Fibroblast of villous mesenchyme (primary cell): ENCODE measurements around the gene HOPX. TPM values are rescaled to one million over a fixed set of nuclear protein-coding genes. Genes with fewer than 3 reads are reported as not detected.
"Not testable (repeated sequence)": the region's sequence is repeated elsewhere in the genome, so short reads cannot be mapped to it uniquely, and the experiment has no call there.

Experiments
- DNase-seq: peaks from one replicate; pipeline ENCODE4 v3.0.0-alpha.2; 2010; ENCODE audit warnings: low read depth
- H3K4me3 ChIP-seq: 2 replicates; pipeline ENCODE4 v1.5.1; 2011; ENCODE audit warnings: low read depth, mild to moderate bottlenecking, low read length
- CTCF ChIP-seq: IDR thresholded peaks from 2 replicates; pipeline ENCODE4 v1.5.1; 2012; ENCODE audit warnings: low read depth, mild to moderate bottlenecking, low read length; ENCODE audit not compliant: insufficient read depth
- total RNA-seq: library from RNA; depleted of rRNA; stranded (reverse); fragments of >200 nt; gene quantifications from 2 replicates; pipeline ENCODE4 v1.2.3, GENCODE V29; 2012

HOPX gene
- total RNA-seq, 1 donor, result under 0.01 TPM

- no peak overlapping the region for H3K4me3 ChIP-seq
- TF ChIP-seq CTCF, result no peak
- peak; percentile 60 for DNase-seq
Measured at GRCh38 chr4:56699537-56700105, 18.5 kb upstream of the HOPX start.

GRCh38 chr4:56698329-56698728 lies 17.2 kb upstream of the HOPX start:
- TF ChIP-seq CTCF, result no peak
- no peak overlapping the region for H3K4me3 ChIP-seq
- no peak for DNase-seq

- DNase-seq, result no peak
- no peak for TF ChIP-seq CTCF
- no peak overlapping the region for H3K4me3 ChIP-seq
Measured at GRCh38 chr4:56696056-56696455, 15.0 kb upstream of the HOPX start.

GRCh38 chr4:56693476-56693875 lies 12.4 kb upstream of the HOPX start:
- H3K4me3 ChIP-seq, DNase-seq: not testable (repeated sequence)

GRCh38 chr4:56692576-56692975 lies 11.5 kb upstream of the HOPX start:
- no peak for TF ChIP-seq CTCF

GRCh38 chr4:56691425-56691824 lies 10.3 kb upstream of the HOPX start:
- H3K4me3 ChIP-seq, result no peak overlapping the region
- DNase-seq, result peak; percentile 63
- TF ChIP-seq CTCF, result no peak

More at GRCh38 chr4:56692576-56692975, 11.5 kb upstream of the HOPX start:
- no peak overlapping the region for H3K4me3 ChIP-seq
- no peak for DNase-seq

GRCh38 chr4:56690393-56690792 lies 9.3 kb upstream of the HOPX start:
- no peak overlapping the region for H3K4me3 ChIP-seq
- no peak for DNase-seq
- no peak for TF ChIP-seq CTCF
